CD1c-positive myeloid dendritic cell (primary cell): Measurements from ENCODE around the gene CIAO1.
"Not testable (repeated sequence)": the region's sequence is repeated elsewhere in the genome, so short reads cannot be mapped to it uniquely, and the experiment has no call there.

Experiments used
- DNase-seq: peaks from one replicate; pipeline ENCODE4 v3.0.0-alpha.2; 2016; ENCODE audit errors: extremely low spot score

CIAO1 gene

DNA sequence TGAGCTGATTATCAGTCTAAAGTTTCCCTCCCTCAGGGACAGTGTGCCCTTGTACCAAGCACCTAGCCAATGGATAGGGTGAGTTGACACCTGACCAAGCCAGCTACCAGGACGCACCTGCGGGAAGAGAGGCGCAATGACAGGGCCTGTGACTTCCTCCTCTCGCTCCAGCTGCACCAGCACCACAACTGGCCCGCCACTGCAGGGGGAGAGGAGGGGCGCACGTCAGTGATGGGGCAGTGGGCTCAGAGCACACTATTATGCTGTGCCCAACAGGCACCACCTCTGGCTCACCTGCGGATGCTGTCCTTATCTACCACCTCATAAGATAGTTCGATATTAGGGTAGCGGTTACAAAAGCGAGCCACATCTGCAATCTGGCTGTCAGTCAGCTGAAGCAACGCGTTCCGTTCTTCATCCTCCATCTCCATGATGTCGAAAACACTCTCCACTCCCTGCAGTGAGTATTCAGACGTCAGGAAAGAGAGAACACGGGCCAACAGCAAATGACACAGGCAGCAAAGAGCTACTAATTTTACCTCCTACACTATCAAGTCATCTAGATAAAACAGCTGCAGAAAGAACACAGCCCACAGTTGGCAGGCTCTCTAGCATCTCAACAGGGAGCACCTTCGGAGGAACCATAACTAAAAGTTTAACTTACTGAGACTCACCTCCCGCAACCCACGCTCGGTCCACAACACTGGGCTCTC lies 10.9 kb downstream of the CIAO1 start:
- DNase-seq, result no peak

DNA sequence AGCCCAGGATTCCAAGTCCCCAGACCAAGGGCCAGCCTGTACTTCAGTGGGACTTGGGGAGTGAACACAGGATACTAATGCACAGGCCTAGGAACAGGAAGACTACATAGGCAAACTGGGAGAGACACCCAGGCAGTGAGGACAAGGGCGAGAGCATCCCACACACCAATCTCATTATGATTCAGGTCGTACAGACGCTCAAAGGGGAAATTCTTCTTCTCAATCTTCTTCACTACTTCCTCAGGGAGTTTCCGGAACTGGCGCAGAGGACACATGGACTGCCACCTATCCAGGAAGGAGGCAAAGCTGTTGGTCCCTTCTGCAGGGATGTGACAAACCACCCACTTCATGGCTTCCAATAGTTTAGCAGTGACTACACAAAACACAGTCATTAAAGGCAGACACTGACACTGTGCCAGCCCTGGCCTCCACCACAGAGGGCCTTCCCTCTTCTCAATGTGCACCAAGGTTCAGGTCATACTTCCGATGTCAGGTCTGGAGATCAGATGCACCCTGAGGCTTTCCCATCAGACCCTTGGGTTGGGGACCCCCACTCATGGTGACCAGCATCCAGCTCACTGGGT lies 21.3 kb downstream of the CIAO1 start:
- peak; percentile 48 for DNase-seq

DNA sequence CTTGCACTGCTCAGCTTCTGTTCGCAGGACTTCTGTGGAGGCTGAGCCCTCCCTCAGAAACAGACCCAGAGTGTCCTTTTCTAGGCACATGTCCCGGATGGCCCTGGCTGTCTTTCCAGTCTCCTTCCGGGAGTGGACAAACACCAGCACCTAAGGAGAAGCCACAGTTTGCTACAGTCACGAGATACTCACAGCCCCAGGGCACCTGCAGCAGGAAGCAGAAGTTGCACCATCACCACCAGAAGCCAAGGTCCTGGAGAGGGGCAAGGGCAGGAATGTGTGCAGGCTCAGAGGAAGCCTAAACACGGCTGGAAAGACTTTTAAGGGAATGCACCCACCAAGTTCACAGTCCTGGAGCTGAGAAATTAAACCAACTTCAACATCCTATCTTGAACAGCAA lies 25.7 kb downstream of the CIAO1 start:
- DNase-seq, result no peak

DNA sequence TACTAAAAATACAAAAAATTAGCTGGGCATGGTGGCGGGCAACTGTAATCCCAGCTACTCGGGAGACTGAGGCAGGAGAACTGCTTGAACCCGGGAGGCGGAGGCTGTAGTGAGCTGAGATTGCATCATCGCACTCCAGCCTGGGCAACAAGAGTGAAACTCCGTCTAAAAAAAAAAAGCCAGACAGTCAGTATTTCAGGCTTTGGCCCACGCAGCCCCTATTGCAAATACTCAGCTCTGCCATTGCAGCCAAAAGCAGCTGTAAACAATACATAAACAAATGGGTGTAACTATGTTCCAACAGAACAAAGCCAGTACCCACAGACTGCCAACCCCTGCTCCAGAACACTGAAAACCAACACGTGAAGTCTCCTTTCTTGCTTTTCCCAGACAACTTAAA lies 28.2 kb downstream of the CIAO1 start:
- not testable (repeated sequence) for DNase-seq

DNA sequence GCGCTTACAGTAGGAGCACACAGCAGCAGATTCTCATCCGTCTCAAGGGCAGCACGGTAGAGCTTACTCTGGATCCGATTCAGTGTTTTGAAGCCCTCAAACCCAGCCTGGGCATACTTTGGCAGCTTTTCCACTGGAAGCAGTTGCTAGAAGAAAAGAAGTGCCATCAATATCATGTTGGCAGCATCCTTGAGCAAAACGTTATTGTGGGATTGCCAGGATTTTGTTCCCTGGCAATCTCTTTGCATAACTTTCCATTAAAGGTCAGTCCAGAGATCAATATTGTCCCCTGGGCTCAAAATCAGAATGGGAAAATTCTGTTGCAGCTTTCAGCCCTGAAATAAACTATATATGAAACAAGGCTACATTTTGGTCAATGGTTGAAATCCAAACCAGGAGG lies 30.9 kb downstream of the CIAO1 start:
- no peak for DNase-seq

DNA sequence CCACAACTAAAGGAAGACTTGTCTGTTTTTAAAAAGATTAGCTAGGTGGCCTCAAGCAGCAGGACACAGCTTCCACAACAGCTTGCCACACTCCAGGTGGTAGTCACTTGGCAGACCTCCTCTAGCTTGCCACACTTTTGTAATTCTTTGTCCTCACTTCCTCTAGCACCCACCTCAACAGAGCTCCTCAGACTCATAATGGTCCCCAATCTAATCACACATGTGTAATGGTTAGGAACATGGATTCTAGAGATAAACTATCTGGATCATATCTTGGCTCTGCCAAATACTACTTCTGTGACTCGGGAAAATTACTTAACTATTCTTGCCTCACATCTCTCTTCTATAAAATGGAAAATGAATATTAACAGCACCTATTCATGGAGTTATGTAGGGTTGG lies 35.8 kb downstream of the CIAO1 start:
- DNase-seq, result no peak

DNA sequence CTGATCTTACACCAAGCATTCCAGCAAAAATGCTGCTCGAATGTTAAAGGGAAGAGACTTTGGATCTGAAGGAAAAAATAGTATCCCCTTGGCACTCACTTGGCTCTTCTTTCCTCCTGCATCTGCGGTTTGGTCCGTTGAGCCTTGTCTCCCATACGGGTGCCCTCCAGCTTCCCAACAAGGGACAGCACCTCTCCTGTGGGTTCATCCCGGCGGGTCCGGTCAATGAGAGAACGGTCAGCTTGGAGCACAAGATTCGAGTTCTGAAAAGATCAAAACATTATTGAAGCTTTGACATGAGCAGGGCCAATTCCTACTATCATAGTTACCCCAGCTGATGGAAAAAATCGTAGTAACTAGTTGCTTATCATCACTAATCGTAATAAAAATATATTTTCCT lies 38.6 kb downstream of the CIAO1 start:
- DNase-seq, result no peak

DNA sequence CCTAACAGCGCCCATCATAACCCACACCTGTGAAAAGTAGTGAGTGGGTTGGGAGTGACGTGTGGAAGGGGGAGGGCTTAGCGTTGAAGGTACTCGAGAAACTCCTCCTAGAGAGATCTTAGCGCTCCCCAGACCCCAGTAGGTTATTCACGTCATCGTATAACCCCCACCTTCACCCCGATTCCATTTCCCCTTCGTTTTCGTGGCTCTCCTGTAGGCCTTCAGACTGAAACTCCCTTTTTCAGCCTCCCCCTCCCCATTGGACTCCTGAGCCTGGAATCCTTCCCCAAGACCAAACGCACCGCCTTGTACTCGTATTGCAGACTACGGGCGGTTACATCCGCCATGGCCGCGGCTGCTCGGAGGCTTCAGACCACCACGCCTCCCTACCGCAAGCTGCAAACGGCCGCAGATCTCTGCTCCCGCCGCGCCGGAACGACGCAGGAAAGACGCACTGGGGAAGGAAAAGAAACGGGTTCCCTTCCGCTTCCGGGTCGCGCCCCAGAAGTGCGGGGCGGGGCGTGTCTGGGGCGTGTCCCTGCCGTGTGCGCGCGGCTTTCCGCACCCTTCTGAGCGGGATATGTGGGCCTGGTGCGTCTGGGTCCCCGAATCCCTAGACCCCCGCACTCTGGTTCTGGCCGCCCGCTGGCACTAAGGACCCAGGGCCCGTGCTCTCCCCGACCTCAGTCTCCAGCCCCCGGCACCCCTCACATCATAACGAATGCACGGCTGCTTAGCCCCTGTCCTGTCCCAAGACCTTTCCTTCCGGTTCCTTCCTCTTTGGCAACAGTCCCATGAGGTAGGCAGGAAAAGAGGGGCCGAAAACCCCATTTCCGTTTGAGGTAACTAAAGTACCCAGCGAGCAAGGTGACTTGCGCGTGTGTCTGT lies 39.3 kb downstream of the CIAO1 start, which contains the start of gene SNRNP200:
SNRNP200 (minus strand) TSS at position 456 of the 888 bp plus-strand sequence; CDS start at position 347, 109 bp downstream.
- DNase-seq, result peak; percentile 90

DNA sequence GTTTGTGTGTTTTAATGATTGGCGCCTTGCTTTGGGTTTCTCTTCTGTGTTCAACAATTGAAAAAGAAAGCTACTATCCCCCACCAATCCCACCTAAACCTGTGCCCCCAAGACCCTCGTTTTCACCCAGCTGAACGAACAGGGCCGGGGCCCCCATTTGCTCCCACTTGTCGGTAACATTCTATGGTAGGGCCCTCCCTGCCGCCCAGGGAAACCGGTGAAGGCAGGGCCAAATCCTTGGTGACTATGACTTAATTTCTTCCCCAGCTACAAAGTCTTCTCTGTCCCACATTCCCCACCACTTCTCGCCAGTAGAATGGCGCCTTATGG lies 39.9 kb downstream of the CIAO1 start:
- DNase-seq, result no peak

DNA sequence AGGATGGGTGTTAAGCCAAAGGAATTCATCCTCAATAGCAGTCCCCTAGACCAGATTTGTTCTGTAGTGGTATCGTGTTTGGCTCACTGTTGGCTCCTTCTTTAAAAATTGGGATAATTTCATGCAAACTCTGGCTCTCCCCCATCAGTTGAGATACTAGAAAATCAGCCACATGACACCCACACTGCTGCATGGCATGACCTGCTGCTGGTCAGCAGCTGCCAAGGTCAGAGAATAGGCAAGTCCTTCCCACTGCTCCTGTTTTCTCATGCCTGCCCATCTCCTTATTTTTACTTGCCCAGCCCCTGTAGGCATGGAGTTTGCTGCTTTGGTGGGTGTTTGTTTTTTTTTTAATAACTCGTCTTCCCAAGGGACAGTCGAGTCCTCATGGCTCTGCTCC lies 40.3 kb downstream of the CIAO1 start:
- no peak for DNase-seq

DNA sequence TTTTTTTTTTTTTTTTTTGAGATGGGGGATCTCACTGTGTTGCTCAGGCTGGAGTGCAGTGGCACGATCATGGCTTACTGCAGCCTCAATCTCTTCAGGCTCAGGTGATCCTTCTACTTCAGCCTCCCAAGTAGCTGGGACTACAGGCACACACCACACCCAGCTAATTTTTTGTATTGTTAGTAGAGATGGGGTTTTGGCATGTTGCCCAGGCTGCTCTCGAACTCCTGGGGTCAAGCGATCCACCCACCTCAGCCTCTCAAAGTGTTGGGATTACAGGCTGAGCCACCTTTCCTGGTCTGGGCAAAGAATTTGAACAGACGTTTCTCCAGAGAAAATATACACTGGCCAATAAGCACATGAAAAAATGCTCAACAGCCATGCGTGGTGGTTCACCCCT lies 42.2 kb downstream of the CIAO1 start:
- DNase-seq, result no peak

DNA sequence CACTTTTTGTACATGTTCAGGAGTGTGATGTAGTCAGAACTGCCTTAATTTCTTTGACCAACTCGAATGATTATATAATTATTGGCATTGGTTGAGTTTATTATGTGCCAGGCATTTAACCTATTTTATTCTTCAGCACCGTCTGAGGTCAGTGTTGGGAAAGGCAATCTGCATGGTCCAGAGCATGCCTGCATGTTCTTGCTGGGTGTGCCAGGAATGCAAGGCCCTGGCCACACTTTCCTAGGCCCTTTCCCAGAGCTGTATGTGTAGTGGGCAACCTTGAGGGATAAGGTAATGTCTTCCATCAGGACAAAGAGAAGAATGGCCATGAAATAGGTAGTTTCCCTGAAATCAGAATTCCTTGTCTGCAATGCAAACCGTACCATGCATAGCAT lies 49.0 kb downstream of the CIAO1 start:
- no peak for DNase-seq

DNA sequence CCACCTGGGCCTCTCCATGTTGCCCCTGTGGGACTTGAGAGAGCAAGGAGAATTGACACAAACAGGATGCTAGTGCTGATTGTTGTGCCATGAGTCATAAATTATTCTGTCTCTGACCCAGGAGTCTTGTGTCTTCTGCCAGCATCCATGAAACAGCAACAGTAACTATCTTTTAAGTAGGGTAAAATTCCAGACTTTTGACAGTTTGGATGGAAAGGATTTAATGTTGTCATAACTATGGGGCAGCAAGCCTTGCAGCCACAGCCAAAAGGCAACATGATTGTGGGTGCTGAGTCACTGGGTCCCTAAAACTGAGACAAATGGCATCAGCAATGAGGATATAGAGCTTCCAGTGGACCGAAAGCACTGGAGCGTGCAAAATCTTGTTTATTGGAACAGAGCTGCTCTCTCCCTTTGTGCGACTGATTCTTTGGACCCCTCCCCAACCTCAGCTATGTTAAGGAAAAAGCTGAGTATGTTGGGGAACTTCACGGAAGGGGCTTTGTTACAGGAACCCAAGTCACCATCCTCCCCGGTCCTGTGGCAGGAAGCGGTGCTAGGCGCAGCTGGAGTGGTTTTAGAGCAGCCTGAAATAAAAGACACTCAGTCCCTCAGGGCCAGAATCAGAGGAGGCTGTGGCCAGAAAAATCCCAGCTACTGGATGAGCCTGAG lies 49.5 kb downstream of the CIAO1 start:
- DNase-seq, result no peak

DNA sequence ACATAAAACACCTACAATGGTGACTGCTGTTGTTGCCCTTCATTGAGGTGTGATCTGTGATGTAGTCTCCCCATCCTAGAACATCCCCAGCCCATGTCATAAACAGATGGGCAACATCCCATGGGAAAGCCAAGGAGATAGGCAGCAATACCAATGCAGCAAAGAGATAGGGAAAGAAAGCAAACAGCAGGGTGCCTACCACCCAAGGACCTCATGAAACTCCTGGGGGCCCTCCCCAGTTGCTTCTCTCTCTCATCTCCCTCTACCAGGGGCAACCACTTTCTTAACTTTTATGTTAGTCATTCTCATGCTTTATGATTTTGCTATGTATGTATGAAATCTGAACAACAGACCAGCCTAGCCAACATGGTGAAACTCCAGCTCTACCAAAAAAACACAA lies 51.0 kb downstream of the CIAO1 start:
- no peak for DNase-seq

DNA sequence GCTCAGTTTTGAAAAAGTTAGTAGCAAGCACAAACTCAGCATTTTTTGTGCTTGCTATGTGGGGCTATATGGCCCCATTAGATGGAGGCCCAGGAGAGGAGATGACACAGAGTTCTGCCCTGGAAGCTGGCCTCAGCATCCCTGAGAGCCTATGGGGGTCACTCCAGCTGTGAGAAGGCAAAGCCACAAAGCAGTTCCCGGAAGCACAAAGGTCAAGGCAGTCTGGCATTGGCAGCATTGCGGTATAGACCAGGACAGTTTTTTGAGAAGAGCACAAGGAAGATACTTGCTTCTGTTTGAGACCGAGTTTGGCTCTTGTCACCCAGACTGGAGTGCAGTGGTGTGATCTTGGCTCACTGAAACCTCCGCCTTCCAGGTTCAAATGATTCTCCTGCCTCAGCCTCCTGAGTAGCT lies 51.6 kb downstream of the CIAO1 start:
- DNase-seq, result no peak

DNA sequence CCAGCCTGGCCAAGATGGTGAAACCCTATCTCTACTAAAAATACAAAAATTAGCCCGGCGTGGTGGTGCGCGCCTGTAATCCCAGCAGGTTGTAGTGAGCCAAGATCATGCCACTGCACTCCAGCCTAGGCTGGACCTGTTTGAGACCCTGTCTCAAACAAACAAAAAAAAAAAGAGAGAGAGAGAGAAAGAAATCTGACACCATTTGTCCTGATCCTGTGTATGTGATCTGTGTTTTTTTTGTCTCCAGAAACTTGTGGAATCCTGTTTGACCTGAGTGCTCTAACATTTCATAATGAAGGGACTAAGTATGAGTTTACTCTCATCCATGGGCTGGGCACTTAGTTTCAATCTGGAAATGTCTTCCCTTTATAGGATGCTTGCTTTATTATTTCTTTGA lies 52.7 kb downstream of the CIAO1 start:
- DNase-seq, result no peak

DNA sequence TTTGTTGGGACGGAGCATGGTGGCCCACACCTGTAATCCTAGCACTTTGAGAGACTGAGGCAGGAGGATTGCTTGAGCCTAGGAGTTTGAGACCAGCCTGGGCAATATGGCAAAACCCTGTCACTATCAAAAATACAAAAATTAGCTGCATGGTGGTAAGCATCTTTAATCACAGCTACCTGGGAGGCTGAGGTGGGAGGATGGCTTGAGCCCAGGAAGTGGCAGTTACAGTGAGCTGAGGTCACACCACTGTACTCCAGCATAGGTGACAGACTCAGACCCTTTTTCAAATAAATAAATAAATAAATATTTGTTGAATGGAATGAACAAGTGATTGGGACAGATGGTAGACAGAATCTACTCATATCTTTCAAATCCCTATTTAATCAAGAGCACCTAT lies 53.4 kb downstream of the CIAO1 start:
- DNase-seq, result no peak

DNA sequence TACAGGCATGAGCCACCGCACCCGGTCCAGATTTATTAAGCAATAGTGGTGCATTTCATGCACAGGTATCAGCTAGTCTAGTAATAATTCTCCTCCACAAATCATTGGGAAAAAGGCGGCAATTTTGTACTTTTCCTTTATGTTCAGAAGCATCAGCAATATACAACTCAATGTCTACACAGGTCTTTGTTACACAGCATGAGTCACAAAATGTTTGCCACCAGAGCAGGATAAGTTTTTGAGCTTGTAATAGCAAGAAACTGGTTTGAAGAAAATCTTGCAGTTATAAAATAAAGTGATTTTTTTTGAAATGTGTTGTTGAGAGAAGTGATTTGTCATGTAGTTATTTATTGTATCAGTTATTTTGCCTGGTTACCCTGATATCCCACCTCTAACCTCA lies 54.3 kb downstream of the CIAO1 start:
- DNase-seq, result no peak

DNA sequence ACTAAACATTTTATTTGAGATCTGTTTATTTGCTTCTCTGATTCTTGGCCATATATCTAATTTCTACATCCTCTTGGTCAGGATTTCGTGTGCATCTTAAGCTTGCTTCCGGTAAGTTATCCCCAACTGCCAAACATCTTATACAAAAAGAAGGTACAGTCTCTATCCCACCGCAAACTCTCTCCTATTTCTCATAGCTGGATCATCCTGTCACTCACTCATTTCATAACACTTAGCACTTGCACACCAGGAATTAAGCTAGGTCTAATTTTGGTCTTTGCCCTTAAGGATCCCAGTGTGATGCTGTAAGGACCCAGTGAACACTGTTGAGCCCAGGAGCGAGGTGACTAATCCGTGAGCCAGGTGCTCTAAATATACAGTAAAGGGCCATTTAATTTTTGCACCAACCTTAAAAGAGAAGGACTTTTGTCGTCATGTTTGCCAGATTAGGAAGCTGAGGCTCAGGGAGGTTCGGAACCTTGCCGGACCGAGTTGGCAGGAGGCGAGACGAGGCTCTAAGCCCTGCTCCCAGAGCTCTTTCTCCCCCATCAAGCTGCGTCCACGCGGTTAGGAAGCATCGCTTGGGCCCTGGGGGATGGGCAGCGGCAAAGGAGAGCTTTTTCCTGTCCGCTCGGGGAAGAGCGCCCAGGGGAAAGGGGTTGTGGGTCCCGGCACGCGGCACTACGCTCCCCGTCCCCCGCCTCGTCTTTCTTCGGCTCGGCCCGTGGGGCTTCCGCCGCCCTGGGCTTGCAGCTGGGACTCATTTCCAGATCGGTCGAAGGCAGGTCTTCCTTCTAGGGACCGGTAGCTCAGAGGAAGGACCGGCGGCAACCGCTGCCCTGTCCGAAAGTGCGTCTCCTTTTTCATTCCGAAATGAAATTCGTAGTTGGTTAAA lies 55.0 kb downstream of the CIAO1 start:
- no peak for DNase-seq
